ENCODE results near the gene CARHSP1. TPM values are rescaled to one million over a fixed set of nuclear protein-coding genes. Genes with fewer than 3 reads are reported as not detected.

The CARHSP1 gene
- total RNA-seq, 4 donors from 2014 or later = 89.3 to 135 (median 124) TPM

GRCh38 chr16:8864480-8865110, 4.2 kb downstream of the CARHSP1 start:
- no peak for DNase-seq (ENCODE audit: low spot score)

GRCh38 chr16:8863594-8864424, 5.0 kb downstream of the CARHSP1 start:
- TF ChIP-seq CTCF (IDR thresholded peaks at IDR 0.05) = no peak
- DNase-seq (ENCODE audit: low spot score) (no peak), ATAC-seq (ENCODE audit: low FRiP score) (no peak)

More at GRCh38 chr16:8864480-8865110, 4.2 kb downstream of the CARHSP1 start:
- TF ChIP-seq CTCF (IDR thresholded peaks at IDR 0.05) = no peak
- ATAC-seq (ENCODE audit: low FRiP score) = no peak

GRCh38 chr16:8862309-8863130, 6.3 kb downstream of the CARHSP1 start:
- TF ChIP-seq CTCF (IDR thresholded peaks at IDR 0.05) = no peak
- ATAC-seq (ENCODE audit: low FRiP score) = no peak
- no peak for DNase-seq (ENCODE audit: low spot score)

- DNase-seq (ENCODE audit: low spot score) = no peak
- ATAC-seq (ENCODE audit: low FRiP score) = no peak
- TF ChIP-seq CTCF (IDR thresholded peaks at IDR 0.05) = no peak
Observed at GRCh38 chr16:8861563-8862308, 7.1 kb downstream of the CARHSP1 start.

GRCh38 chr16:8859913-8860881, 8.6 kb downstream of the CARHSP1 start:
- DNase-seq (ENCODE audit: low spot score) (no peak), ATAC-seq (ENCODE audit: low FRiP score) (peak; percentile 63)
- TF ChIP-seq CTCF (IDR thresholded peaks at IDR 0.05) = no peak

Measured in omental fat pad (tissue), 4 donors.